Pulmonary artery endothelial cell (primary cell): ENCODE data around the gene SLC2A6. TPM values are rescaled to one million over a fixed set of nuclear protein-coding genes. Genes with fewer than 3 reads are reported as not detected.

ENCODE experiments used
- DNase-seq: peaks from one replicate; pipeline ENCODE4 v3.0.0-alpha.2; 2011; ENCODE audit warnings: low read depth, low spot score
- total RNA-seq: library from RNA; depleted of rRNA; stranded (reverse); fragments of >200 nt; gene quantifications from 2 replicates; pipeline ENCODE4 v1.2.3, GENCODE V29; 2014

Gene SLC2A6
- total RNA-seq, 1 donor from 2014 or later = 36.0 TPM

DNA sequence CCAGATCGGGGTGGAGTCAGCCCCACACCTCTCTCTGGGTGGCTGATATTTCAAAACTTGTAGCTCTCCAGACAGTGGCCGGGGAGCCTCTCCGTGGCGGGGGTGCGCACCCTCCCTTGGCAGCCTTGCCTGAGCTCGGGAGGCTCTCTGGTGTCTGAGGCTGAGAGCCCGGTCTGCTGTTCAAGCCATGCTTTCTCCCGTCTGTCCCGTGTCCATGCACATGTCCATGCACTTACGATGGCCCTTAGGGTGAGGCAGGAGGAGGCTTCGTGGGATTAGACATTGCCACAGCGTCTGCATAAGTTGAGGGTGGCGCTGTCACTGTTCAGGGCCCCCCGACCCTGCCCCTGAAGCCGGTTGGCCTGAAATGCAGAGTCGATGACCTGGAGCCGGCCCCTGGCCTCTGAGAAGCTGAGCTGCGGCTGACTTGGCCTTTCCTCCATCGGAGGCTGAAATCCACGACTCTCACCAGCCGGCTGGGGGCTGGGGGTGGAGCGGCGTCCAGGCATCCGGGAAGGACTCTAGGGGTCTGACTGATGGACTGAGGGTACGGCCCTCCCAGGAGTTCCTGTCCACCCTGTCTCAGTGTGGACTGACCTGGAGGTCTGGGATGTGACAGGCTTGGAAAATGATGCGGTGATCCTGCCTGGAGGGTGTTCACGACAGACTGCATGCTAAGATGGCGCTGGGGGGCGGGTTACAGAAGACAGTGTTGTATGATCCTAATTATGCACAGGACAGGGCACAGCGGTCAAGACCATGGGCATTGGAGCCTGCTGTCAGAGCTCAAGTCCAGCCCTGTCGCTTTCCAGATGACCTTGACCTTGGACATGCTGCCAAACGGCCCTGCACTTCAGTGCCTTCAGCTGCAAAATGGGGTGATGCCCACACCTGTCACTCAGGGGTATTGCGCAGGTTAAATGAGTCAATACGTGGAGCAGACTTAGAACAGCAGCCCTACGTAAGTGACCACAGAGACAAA is 18.3 kb upstream of the SLC2A6 start:
- DNase-seq = no peak

- DNase-seq = no peak
These were observed 16.7 kb upstream of the SLC2A6 start for GRCh38 chr9:133495327-133496293.

DNA sequence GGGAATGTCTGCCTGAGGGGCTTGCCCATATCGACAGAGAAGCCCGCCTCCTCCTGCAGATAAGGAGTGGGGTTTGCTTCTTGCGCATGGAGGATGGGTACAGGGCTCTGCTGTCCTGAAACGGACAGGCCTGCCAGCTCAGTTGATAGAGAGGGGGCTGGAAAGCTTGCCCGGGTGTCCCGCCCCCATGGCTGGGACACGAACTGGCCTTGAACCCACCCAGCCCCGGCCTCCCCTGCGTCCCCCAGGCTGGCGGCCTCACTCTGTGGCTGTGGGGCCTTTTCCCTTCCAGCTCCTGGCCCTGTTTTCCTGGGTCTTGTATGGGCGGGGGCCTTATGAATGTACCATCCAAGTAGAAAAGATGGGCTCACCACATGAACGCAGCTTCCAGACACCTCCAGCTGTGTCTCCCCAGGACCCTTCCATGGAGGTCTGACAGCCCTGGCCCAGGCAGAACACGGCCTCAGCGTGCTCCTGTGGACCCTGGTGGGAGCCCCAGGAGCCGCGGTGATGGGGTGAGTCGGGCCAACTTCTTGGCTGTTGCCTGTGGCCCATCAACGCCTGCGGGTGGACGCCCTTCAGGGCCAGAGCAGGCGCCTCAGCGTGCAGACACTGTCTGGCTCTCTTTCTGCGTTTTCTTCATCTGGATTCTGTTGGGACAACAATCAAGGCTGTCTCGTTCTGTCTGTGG is 15.9 kb upstream of the SLC2A6 start:
- no peak for DNase-seq

DNA sequence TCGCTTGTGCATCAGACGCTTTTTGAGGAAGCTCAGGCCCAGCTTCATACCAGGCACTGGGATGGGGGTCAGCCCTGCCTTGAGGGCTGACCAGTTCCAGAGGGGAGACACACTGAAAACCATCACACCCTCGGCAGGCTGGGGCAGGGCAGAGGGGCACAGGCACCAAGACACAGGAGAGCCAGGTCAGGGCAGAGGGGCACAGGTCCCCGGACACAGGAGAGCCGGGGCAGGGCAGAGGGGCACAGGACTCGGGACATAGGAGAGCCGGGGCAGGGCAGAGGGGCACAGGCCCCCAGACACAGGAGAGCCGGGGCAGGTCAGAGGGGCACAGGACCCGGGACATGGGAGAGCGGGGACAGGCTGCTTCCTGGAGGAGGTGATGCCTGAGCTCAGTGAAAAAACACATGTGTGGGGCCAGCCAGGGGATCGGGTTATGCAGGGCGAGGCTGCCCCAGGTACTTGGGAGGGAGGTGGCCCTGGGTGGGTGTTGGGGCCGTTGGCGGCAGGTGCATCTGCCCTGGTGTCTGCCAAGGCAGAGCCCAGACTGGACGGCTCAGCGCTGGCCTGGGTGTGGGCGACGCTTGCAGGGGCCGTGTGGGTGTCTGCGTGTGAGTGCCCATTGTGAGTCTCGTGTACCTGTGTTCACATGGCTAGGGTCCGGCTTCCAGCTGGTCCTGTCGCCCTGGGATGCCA is 15.1 kb upstream of the SLC2A6 start:
- DNase-seq = no peak

- DNase-seq = no peak
These were observed 14.5 kb upstream of the SLC2A6 start for GRCh38 chr9:133493428-133493827.

- DNase-seq = no peak
These were observed 13.4 kb upstream of the SLC2A6 start for GRCh38 chr9:133492061-133493021.

DNA sequence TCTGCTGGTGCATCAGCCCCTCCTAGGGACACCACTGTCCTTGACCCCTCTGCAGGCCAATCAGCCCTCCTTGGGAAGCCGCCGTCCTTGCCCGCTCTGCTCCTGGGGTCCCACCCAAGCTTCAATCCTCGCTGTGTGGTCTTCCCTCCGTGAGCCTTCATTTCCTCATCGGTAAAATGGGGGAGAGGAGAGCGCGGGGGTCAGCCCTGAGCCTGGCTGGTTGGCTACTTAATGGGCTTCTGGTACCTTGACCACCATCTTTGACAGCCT is 12.7 kb upstream of the SLC2A6 start:
- DNase-seq = no peak

- no peak for DNase-seq
These were observed 12.2 kb upstream of the SLC2A6 start for GRCh38 chr9:133490865-133491655.

DNA sequence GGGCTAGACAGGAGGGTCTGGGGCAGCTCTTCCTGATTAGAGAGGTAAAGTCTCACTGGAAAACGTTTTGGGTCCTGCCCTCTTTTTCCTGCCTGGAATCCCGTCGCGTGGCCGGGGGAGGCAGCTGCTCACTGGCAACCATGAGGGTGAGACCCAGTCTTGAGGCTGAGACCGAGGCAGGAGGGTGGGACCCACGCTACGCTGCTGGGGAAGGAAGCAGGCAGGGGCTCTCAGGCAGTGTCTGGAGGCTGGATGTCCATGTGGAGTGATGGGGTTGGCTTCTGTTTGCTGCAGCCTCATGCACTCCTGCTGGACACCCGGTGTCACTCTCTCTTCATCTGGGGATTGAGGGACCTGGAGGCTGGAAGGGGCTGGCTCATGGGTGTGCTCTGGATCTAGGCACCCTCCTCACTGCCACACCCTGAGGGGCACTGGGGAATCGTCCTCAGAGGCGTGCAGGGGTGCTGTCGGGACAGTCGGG is 11.3 kb upstream of the SLC2A6 start:
- no peak for DNase-seq

- no peak for DNase-seq
These were observed 10.6 kb upstream of the SLC2A6 start for GRCh38 chr9:133489253-133490190.

DNA sequence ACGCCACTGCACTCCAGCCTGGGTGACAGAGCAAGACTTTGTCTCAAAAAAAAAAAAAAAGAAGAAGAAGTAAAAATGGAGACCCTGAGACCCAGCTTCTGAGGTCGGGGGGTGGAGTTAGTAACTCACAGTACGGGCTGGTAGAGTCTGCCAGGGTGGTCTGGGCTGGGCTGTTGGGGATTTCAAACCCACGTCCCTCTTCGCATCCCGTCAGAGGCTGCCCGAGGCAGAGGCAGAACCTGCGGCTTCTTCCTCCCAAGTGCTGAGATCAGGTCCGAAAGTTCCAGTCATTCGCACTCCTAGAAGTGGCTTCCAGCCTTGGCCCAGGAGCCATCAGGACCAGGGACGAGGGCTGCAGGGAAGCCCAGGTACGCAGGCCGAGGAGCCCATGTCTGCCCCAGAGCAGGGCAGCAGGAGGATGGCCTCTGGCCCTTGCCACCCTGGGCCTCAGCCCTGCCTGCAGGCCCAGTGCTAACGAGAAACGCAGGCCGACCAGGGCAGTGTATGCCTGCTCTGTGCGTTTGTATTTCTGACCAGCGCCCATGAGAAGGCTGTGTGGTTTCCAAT is 9.9 kb upstream of the SLC2A6 start:
- DNase-seq = no peak

DNA sequence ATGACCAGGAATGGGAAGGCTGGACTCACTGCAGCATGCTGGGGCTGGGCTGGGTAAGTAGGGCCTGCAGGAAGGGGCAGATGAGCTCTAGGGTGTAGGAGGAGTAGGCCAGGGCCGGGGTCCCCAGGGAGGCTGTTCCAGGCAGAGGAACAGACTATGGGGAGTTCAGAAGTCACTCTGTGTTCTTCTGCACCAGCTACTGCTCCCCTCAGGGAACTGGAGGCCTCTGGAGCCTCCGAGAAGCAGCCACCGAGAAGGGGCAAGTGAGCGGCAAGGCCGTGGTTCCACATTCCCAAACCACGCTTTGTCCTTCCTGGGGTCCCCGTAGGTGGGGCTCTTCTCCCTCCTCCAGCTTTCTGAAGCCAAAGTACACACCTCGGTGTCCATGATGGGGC is 8.4 kb upstream of the SLC2A6 start:
- DNase-seq = no peak

GRCh38 chr9:133485531-133486260 is 6.8 kb upstream of the SLC2A6 start:
- no peak for DNase-seq

DNA sequence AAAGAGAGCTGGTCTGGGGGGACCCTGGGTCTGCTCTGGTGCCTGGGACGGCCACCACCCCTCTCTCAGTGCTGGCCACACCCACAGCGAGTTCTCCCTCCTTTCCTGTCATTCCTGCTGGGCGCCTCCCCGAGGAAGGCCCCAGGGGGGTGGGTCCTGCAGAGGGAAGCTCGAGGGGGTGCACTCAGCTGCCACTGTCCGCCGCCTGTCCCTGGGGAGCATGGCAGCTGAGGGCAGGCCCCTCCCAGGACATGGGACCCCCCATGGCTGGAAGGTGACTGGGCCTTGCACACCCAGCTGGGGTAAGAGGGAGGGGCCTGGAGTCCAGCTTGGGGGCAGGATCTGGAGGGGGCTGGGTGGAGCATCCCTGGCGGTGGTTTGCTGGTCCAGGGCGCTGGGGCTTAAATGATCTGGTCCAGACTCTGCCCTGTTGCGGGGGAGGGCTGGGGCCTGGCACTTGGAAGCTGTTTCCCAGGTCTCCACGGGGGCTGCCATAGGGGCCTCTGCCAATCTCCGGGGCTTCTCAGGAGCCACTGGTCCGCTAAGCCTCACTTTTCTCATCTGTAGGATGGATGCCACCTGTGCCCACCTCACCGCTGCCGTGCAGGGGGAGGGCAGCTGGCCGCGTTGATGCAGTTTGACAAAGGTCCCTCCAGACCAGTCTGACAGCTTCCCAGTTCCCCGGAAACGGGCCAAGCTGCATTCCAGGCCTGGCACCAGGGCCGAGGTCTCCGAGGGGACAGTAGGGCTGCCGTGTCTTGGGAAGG is 6.0 kb upstream of the SLC2A6 start:
- DNase-seq = no peak

- no peak for DNase-seq
These were observed 4.7 kb upstream of the SLC2A6 start for GRCh38 chr9:133483611-133484010.
